Muscle layer of colon (tissue), 2 donors: ENCODE measurements around the gene ZNF280D.

Experiments used
- H3K27ac ChIP-seq: one replicate; pipeline ENCODE4 v1.7.0; 2013; ENCODE audit warnings: low read depth, mild to moderate bottlenecking, low read length, moderate library complexity
- H3K27me3 ChIP-seq, 2 donors: one replicate each; pipeline ENCODE4 v1.7.0; 2013; ENCODE audit warnings: low read length in 2 of 2, mild to moderate bottlenecking in 2 of 2; ENCODE audit not compliant: insufficient read depth in 2 of 2, control insufficient read depth in 1 of 2
- H3K36me3 ChIP-seq: one replicate; pipeline ENCODE4 v1.7.0; 2013; ENCODE audit warnings: mild to moderate bottlenecking, low read length; ENCODE audit not compliant: insufficient read depth
- H3K4me1 ChIP-seq: one replicate; pipeline ENCODE4 v1.7.0; 2013; ENCODE audit warnings: mild to moderate bottlenecking, low read length; ENCODE audit not compliant: insufficient read depth
- H3K4me3 ChIP-seq, 2 donors: one replicate each; pipeline ENCODE4 v1.7.0; 2013; ENCODE audit warnings: low read length in 2 of 2, low read depth in 1 of 2, mild to moderate bottlenecking in 1 of 2, moderate library complexity in 1 of 2
- H3K9ac ChIP-seq: one replicate; pipeline ENCODE4 v1.7.0; 2013; ENCODE audit warnings: low read length
- H3K9me3 ChIP-seq: one replicate; pipeline ENCODE4 v1.7.0; 2013; ENCODE audit warnings: mild to moderate bottlenecking, low read length
- donor health status: abdominal sarcoma.
- donor health status: Adenocarcinoma of cecum.

ZNF280D gene

DNA sequence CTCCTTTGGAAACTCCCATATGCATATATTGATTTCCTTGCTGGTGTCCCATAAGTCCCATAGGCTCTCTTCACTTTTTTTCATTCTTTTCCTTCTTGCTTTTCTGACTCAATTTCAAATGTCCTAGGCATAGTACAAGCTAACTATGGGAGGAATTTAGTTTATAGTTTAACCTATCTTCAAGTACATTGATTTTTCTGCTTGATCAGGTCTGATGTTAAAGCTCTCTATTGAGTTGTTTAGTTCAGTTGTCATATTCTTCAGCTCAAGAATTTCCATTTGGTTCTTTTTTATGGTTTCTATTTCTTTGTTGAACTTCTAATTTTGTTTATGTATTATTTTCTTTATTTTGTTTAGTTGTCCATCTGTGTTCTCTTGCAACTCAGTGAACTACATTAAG lies 147.1 kb downstream of the ZNF280D start:
- H3K27ac ChIP-seq: no peak overlapping the region
- no peak overlapping the region for H3K9ac ChIP-seq
- no peaks in the 10 kb centered on the region for H3K27me3 ChIP-seq

DNA sequence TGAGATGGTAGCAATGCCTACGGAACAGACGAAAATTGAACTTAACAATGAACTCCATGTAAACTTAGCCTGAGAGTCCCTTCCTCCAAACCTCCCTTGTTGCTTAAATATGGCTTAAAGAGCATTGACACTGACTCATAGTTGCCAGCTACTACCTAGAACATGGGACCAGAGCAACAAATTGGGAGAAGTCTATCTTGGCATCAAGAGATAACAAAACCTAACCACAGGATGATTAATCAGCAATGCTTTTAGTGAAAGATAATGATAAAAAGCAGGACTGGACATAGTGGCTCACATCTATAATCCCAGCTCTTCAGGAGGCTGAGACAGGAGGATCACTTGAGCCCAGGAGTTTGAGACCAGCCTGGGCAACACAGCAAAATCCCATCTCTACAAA lies 150.5 kb downstream of the ZNF280D start:
- no peak overlapping the region for H3K9ac ChIP-seq
- no peaks in the 10 kb centered on the region for H3K9me3 ChIP-seq
- H3K27ac ChIP-seq: no peak overlapping the region
- no peak overlapping the region for H3K4me3 ChIP-seq
- H3K36me3 ChIP-seq: no peaks in the 10 kb centered on the region
- no peaks in the 10 kb centered on the region for H3K4me1 ChIP-seq
- H3K27me3 ChIP-seq: no peaks in the 10 kb centered on the region

More for the DNA sequence above, 147.1 kb downstream of the ZNF280D start:
- Histone ChIP-seq H3K4me3 (no peak overlapping the region), H3K9me3 (no peaks in the 10 kb centered on the region), H3K4me1 (no peaks in the 10 kb centered on the region), H3K36me3 (no peaks in the 10 kb centered on the region)
